IMR-90 (cell line): ENCODE data around the gene KRT6B. TPM values are rescaled to one million over a fixed set of nuclear protein-coding genes. Genes with fewer than 3 reads are reported as not detected.

Experiments used
- ATAC-seq: fragments of 200-7000 bp; cut with Tn5 transposase; 2 replicates; pipeline ENCODE4 v1.9.1; 2020; ENCODE audit warnings: low read depth, mild to moderate bottlenecking, moderate library complexity
- BruUV-seq: library from RNA; stranded (reverse); fragments of 400-500 nt; replicated peaks from 2 replicates; lab custom pipeline; 2021; lab: Mats Ljungman, UMichigan
- CTCF ChIA-PET: fragments of 300-600 bp; formaldehyde crosslinking; extraction: SDS; loops from one replicate; lab custom pipeline; 2021; ENCODE audit warnings: antibody characterized with exemption; lab: Yijun Ruan, JAX
- POLR2A ChIA-PET: fragments of 300-600 bp; sonication (Branson Sonifier 250); formaldehyde crosslinking; loops from one replicate; lab custom pipeline; 2022; ENCODE audit warnings: antibody characterized with exemption; ENCODE audit not compliant: unreplicated experiment; lab: Charles Lee
- DNase-seq: peaks from one replicate; pipeline ENCODE4 v3.0.0; 2013
- H2AFZ ChIP-seq: replicated peaks from 2 replicates; pipeline ENCODE3; 2013; ENCODE audit warnings: low read length, mild to moderate bottlenecking; ENCODE audit not compliant: poor library complexity
- H2AK5ac ChIP-seq: 2 replicates; pipeline ENCODE4 v1.6.1; 2013; ENCODE audit warnings: low read depth, low read length, inconsistent platforms
- H2AK9ac ChIP-seq: replicated peaks from 2 replicates; pipeline ENCODE3; 2013; ENCODE audit warnings: mild to moderate bottlenecking, low read depth, low read length, moderate library complexity; ENCODE audit not compliant: poor library complexity
- H2BK120ac ChIP-seq: 2 replicates; pipeline ENCODE4 v1.6.1; 2013; ENCODE audit warnings: low read depth, low read length, inconsistent platforms
- H2BK15ac ChIP-seq: 3 replicates; pipeline ENCODE4 v1.6.1; 2013; ENCODE audit warnings: low read depth, low read length, inconsistent platforms
- H2BK20ac ChIP-seq: 2 replicates; pipeline ENCODE4 v1.6.1; 2013; ENCODE audit warnings: low read depth, mild to moderate bottlenecking, inconsistent platforms, low read length, moderate library complexity
- H2BK5ac ChIP-seq: 2 replicates; pipeline ENCODE4 v1.6.1; 2013; ENCODE audit warnings: mild to moderate bottlenecking, low read depth, low read length, inconsistent platforms; ENCODE audit not compliant: poor library complexity, severe bottlenecking
- H3K14ac ChIP-seq: replicated peaks from 2 replicates; pipeline ENCODE4 v1.6.1; 2013; ENCODE audit warnings: low read depth, low read length, inconsistent platforms
- H3K18ac ChIP-seq: 2 replicates; pipeline ENCODE4 v1.6.1; 2013; ENCODE audit warnings: low read depth, low read length, control low read depth
- H3K23ac ChIP-seq: 2 replicates; pipeline ENCODE4 v1.6.1; 2013; ENCODE audit warnings: low read depth, low read length, inconsistent platforms
- H3K27ac ChIP-seq: 2 replicates; pipeline ENCODE4 v1.5.1; 2013; ENCODE audit warnings: mild to moderate bottlenecking, control low read depth, low read length; ENCODE audit not compliant: insufficient read depth
- H3K27me3 ChIP-seq: 2 replicates; pipeline ENCODE4 v1.6.1; 2013; ENCODE audit warnings: low read length; ENCODE audit not compliant: control insufficient read depth, insufficient read depth
- H3K36me3 ChIP-seq: 2 replicates; pipeline ENCODE4 v1.6.1; 2013; ENCODE audit warnings: low read length, mixed read lengths; ENCODE audit not compliant: control insufficient read depth, insufficient read depth
- H3K4ac ChIP-seq: 2 replicates; pipeline ENCODE4 v1.6.1; 2013; ENCODE audit warnings: low read depth, low read length, inconsistent platforms
- H3K4me1 ChIP-seq: 2 replicates; pipeline ENCODE4 v1.6.1; 2013; ENCODE audit warnings: low read length, mixed read lengths; ENCODE audit not compliant: control insufficient read depth, insufficient read depth
- H3K4me2 ChIP-seq: 2 replicates; pipeline ENCODE4 v1.6.1; 2013; ENCODE audit warnings: low read depth, mild to moderate bottlenecking, control low read depth, low read length, moderate library complexity
- H3K4me3 ChIP-seq: 2 replicates; pipeline ENCODE4 v1.5.1; 2013; ENCODE audit warnings: low read depth, mild to moderate bottlenecking, control low read depth, low read length, moderate library complexity; ENCODE audit not compliant: insufficient read depth
- H3K56ac ChIP-seq: 2 replicates; pipeline ENCODE4 v1.6.1; 2013; ENCODE audit warnings: low read length, inconsistent platforms; ENCODE audit not compliant: insufficient read depth; ENCODE audit errors: extremely low read depth
- H3K79me1 ChIP-seq, 2 experiments: 2 replicates each; pipeline ENCODE4 v1.6.1; 2013; ENCODE audit warnings: low read length in 2 of 2, inconsistent platforms in 1 of 2, low read depth in 1 of 2
- H3K9ac ChIP-seq: 2 replicates; pipeline ENCODE4 v1.6.1; 2013; ENCODE audit warnings: low read depth, low read length, control low read depth
- H3K9me1 ChIP-seq: 2 replicates; pipeline ENCODE4 v1.6.1; 2013; ENCODE audit warnings: low read length, inconsistent platforms; ENCODE audit not compliant: insufficient read depth
- H3K9me3 ChIP-seq: 2 replicates; pipeline ENCODE4 v1.6.1; 2013; ENCODE audit warnings: low read length; ENCODE audit not compliant: control insufficient read depth, insufficient read depth
- H4K20me1 ChIP-seq: 2 replicates; pipeline ENCODE4 v1.6.1; 2013; ENCODE audit warnings: low read length, inconsistent platforms; ENCODE audit not compliant: insufficient read depth
- H4K5ac ChIP-seq: 2 replicates; pipeline ENCODE4 v1.6.1; 2013; ENCODE audit warnings: mild to moderate bottlenecking, low read depth, low read length, control low read depth
- H4K8ac ChIP-seq, 2 experiments: 2 replicates each; pipeline ENCODE4 v1.6.1; 2013; ENCODE audit warnings: low read depth in 2 of 2, low read length in 2 of 2, control low read depth in 1 of 2, inconsistent platforms in 1 of 2
- H4K91ac ChIP-seq: 2 replicates; pipeline ENCODE4 v1.6.1; 2013; ENCODE audit warnings: low read depth, low read length, inconsistent platforms; ENCODE audit not compliant: insufficient read depth
- BHLHE40 ChIP-seq: fragments of 150-350 bp; IDR thresholded peaks from 2 replicates; pipeline ENCODE4 v1.6.1; 2016; ENCODE audit warnings: mild to moderate bottlenecking, low read depth, low read length
- CHD1 ChIP-seq: IDR thresholded peaks from 2 replicates; pipeline ENCODE4 v1.6.1; 2012; ENCODE audit warnings: low read depth, low read length, improper control_type of control experiment
- MAZ ChIP-seq: IDR thresholded peaks from 2 replicates; pipeline ENCODE4 v1.6.1; 2012; ENCODE audit warnings: low read depth, mild to moderate bottlenecking, low read length, improper control_type of control experiment, moderate library complexity, borderline replicate concordance
- NFE2L2 ChIP-seq: fragments of 150-350 bp; IDR thresholded peaks from 2 replicates; pipeline ENCODE4 v1.6.1; 2016; ENCODE audit warnings: low read depth, mild to moderate bottlenecking, low read length
- POLR2A ChIP-seq: IDR thresholded peaks from 2 replicates; pipeline ENCODE4 v1.6.1; 2012; ENCODE audit warnings: mild to moderate bottlenecking, low read depth, low read length
- SMC3 ChIP-seq: fragments of 150-350 bp; IDR thresholded peaks from 2 replicates; pipeline ENCODE4 v1.6.1; 2016; ENCODE audit warnings: low read depth, mild to moderate bottlenecking, antibody characterized with exemption, low read length, moderate library complexity
- WGBS, 2 experiments: methylation state at CpG; one replicate each; pipeline versions ENCODE4 v1.1.5 to v1.1.7; 2013; ENCODE audit warnings: missing lambda C conversion rate in 2 of 2; ENCODE audit not compliant: insufficient read length in 1 of 2; ENCODE audit errors: extremely low coverage in 2 of 2; 5-methylcytosine and 5-hydroxymethylcytosine counted together
- dilution Hi-C: fragments of 300-500 bp; cut with HindIII; formaldehyde crosslinking; loops from one replicate; pipeline ENCODE4 v1.14.3; 2018; ENCODE audit warnings: low sequenced_read_pairs; ENCODE audit not compliant: unreplicated experiment
- in situ Hi-C: fragments of 300-500 bp; cut with MboI; formaldehyde crosslinking; loops from 3 replicates; pipeline ENCODE4 v1.14.3; 2019; ENCODE audit warnings: low sequenced_read_pairs, inconsistent platforms, mixed read lengths
- intact Hi-C: fragments of 100-400 bp; cut with micrococcal nuclease; formaldehyde crosslinking; loops from 2 replicates; pipeline ENCODE4 v1.10.0; 2022
- polyA plus RNA-seq, 3 experiments: library from polyadenylated mRNA; depleted of rRNA; stranded (reverse); fragments of >200 nt; gene quantifications; 2 replicates each; pipeline ENCODE4 v1.2.3, GENCODE V29; 2012; ENCODE audit warnings: low replicate concordance in 1 of 3
- total RNA-seq: library from RNA; depleted of rRNA; stranded (reverse); fragments of >200 nt; gene quantifications from 2 replicates; pipeline ENCODE4 v1.2.3, GENCODE V29; 2012
- TF ChIP-seq, protein P1 (sequence below): fragments of 150-350 bp; IDR thresholded peaks from 2 replicates; pipeline ENCODE4 v1.6.1; 2017; ENCODE audit warnings: mild to moderate bottlenecking, antibody characterized with exemption, low read length, low read depth

Gene KRT6B
- total and polyA plus RNA-seq, 2 of the 4 experiments (the other 2 are of a cell fraction): not detected

DNA sequence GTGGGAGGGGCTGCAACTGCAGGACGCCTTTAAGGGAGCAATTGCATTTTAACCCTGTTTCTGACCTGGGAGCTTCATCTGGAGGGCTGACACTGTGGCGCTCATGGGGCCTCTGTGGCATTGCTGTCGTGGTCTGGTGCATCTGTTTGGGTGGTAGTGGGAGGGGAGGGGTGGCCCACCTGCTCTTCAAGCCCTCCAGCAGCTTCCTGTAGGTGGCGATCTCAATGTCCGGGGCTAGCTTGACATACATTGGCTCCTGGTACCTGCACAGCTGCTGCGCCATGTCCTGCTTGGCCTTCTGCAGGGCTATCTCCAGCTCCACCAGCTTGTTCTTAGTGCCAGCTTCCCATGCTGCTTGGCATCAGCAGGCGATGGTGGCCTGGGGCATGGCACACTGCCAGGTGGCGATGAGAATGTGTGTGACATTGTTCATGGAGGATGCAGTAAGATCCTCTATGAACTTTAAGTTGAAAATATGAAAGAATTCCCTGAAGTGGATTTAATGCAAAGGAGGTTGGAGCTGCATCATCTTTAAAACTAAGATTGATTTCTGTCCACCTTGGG lies 38.1 kb downstream of the KRT6B start:
- Histone ChIP-seq H3K9me1 (peaks cover 6% of the 10 kb centered on the region; the same call in 1 of the 2 replicates), H3K27ac (no peak overlapping the region), H4K5ac (no peak overlapping the region), H3K27me3 (no peaks in the 10 kb centered on the region; the same call in 1 of the 2 replicates), H3K36me3 (no peaks in the 10 kb centered on the region), H2AK9ac (no peak overlapping the region), H3K4me3 (no peak overlapping the region), H4K91ac (no peak overlapping the region), H3K79me1 (no peaks in the 10 kb centered on the region), H3K9me3 (no peaks in the 10 kb centered on the region), H3K4me2 (no peak overlapping the region), H3K18ac (no peak overlapping the region), H3K23ac (no peak overlapping the region), H3K9ac (no peak overlapping the region), H2BK120ac (no peak overlapping the region), H3K4me1 (no peaks in the 10 kb centered on the region), H3K4ac (no peak overlapping the region), H4K8ac (no peak overlapping the region), H2AFZ (no peak overlapping the region), H2BK20ac (no peak overlapping the region), H2BK15ac (no peak overlapping the region), H2AK5ac (no peak overlapping the region), H4K20me1 (no peaks in the 10 kb centered on the region), H3K56ac (no peak overlapping the region), H2BK5ac (no peak overlapping the region), H3K14ac (no peak overlapping the region)
- ATAC-seq (no peak), DNase-seq (no peak)
- intact Hi-C loops: no loop called here
- no TSS peak for BruUV-seq
- in situ Hi-C loops: no loop called here
- TF ChIP-seq BHLHE40 (no peak), MAZ (no peak), CHD1 (no peak), SMC3 (no peak), NFE2L2 (no peak), POLR2A (no peak)
- TF ChIP-seq, protein P1, sequence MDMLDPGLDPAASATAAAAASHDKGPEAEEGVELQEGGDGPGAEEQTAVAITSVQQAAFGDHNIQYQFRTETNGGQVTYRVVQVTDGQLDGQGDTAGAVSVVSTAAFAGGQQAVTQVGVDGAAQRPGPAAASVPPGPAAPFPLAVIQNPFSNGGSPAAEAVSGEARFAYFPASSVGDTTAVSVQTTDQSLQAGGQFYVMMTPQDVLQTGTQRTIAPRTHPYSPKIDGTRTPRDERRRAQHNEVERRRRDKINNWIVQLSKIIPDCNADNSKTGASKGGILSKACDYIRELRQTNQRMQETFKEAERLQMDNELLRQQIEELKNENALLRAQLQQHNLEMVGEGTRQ: no peak
- POLR2A ChIA-PET: no interaction called here
- CTCF ChIA-PET: no interaction called here
- dilution Hi-C loops: no loop called here
- 47% methylated on average over 2 of the region's 8 CpGs; no CpG with 5 or more reads in 1 of the 2 experiments for WGBS, 2 experiments
